HEK293 (cell line): ENCODE results near the gene NKAIN4.

ENCODE experiments used
- CTCF ChIA-PET: fragments of 350-600 bp; formaldehyde crosslinking; extraction: SDS; loops from one replicate; lab custom pipeline; 2021; ENCODE audit warnings: antibody characterized with exemption; lab: Yijun Ruan, JAX
- POLR2A ChIA-PET: fragments of 300-600 bp; formaldehyde crosslinking; extraction: SDS; loops from one replicate; lab custom pipeline; 2020; ENCODE audit warnings: antibody characterized with exemption, inconsistent platforms; lab: Yijun Ruan, JAX
- H3K27ac ChIP-seq: fragments of 200-500 bp; sonication (Bioruptor generic); 2 replicates; pipeline ENCODE4 v1.5.1; 2014; ENCODE audit warnings: low read depth, low read length, control low read depth, inconsistent platforms; ENCODE audit errors: extremely low read depth
- H3K36me3 ChIP-seq, 2 experiments: fragments of 200-500 bp in 1 of 2; sonication (Bioruptor generic) in 1 of 2; 1 replicate in 1 of 2; 2 replicates in 1 of 2; pipeline ENCODE4 v1.5.1; 2014 to 2017; ENCODE audit warnings: inconsistent platforms in 2 of 2, low read length in 2 of 2; ENCODE audit not compliant: control insufficient read depth in 2 of 2, insufficient read depth in 1 of 2
- H3K4me1 ChIP-seq: fragments of 200-500 bp; sonication (Bioruptor generic); 2 replicates; pipeline ENCODE4 v1.5.1; 2014; ENCODE audit warnings: mild to moderate bottlenecking, low read length, inconsistent platforms; ENCODE audit not compliant: control insufficient read depth, insufficient read depth
- H3K4me3 ChIP-seq: 2 replicates; pipeline ENCODE4 v1.5.1; 2011; ENCODE audit warnings: low read depth, mild to moderate bottlenecking, control low read depth, low read length, moderate library complexity
- H3K9me3 ChIP-seq: fragments of 200-500 bp; sonication (Bioruptor generic); 2 replicates; pipeline ENCODE4 v1.5.1; 2014; ENCODE audit warnings: low read depth, low read length, inconsistent platforms; ENCODE audit not compliant: control insufficient read depth, insufficient read depth
- GFI1B ChIP-seq: fragments of 450-650 bp; formaldehyde crosslinking; IDR thresholded peaks from 2 replicates; pipeline ENCODE4 v1.5.1; 2016; ENCODE audit warnings: missing biosample characterization, missing genetic modification characterization
- TSHZ1 ChIP-seq: fragments of 450-650 bp; formaldehyde crosslinking; IDR thresholded peaks from 2 replicates; pipeline ENCODE4 v1.5.1; 2016; ENCODE audit warnings: missing biosample characterization, missing genetic modification characterization, borderline replicate concordance
- ZBTB1 ChIP-seq: fragments of 450-650 bp; formaldehyde crosslinking; IDR thresholded peaks from 2 replicates; pipeline ENCODE4 v1.5.1; 2016; ENCODE audit warnings: missing biosample characterization, missing genetic modification characterization
- ZIC2 ChIP-seq: fragments of 450-650 bp; formaldehyde crosslinking; IDR thresholded peaks from 2 replicates; pipeline ENCODE4 v1.5.1; 2016; ENCODE audit warnings: missing biosample characterization, missing genetic modification characterization
- ZNF175 ChIP-seq: fragments of 450-650 bp; formaldehyde crosslinking; IDR thresholded peaks from 2 replicates; pipeline ENCODE4 v1.5.1; 2016; ENCODE audit warnings: missing biosample characterization, missing genetic modification characterization
- ZNF202 ChIP-seq: fragments of 450-650 bp; formaldehyde crosslinking; IDR thresholded peaks from 2 replicates; pipeline ENCODE4 v1.5.1; 2016; ENCODE audit warnings: missing biosample characterization, missing genetic modification characterization, borderline replicate concordance
- ZNF391 ChIP-seq: fragments of 450-650 bp; formaldehyde crosslinking; IDR thresholded peaks from 2 replicates; pipeline ENCODE4 v1.5.1; 2016; ENCODE audit warnings: low read depth, missing biosample characterization, missing genetic modification characterization, borderline replicate concordance
- ZNF488 ChIP-seq: fragments of 450-650 bp; formaldehyde crosslinking; IDR thresholded peaks from 2 replicates; pipeline ENCODE4 v1.5.1; 2016; ENCODE audit warnings: missing biosample characterization, missing genetic modification characterization
- ZNF514 ChIP-seq: fragments of 450-650 bp; formaldehyde crosslinking; IDR thresholded peaks from 2 replicates; pipeline ENCODE4 v1.5.1; 2016; ENCODE audit warnings: missing biosample characterization, missing genetic modification characterization
- ZNF518A ChIP-seq: fragments of 450-650 bp; formaldehyde crosslinking; conservative IDR thresholded peaks from 2 replicates; pipeline ENCODE4 v1.5.1; 2016; ENCODE audit warnings: low read depth, missing biosample characterization, missing genetic modification characterization
- ZNF596 ChIP-seq: fragments of 450-650 bp; IDR thresholded peaks from 2 replicates; pipeline ENCODE4 v1.5.0; 2018; ENCODE audit warnings: missing biosample characterization, mild to moderate bottlenecking, missing genetic modification characterization, moderate library complexity
- ZNF747 ChIP-seq: fragments of 450-650 bp; formaldehyde crosslinking; IDR thresholded peaks from 2 replicates; pipeline ENCODE4 v1.5.1; 2016; ENCODE audit warnings: missing biosample characterization, missing genetic modification characterization
- ZNF768 ChIP-seq: fragments of 450-650 bp; formaldehyde crosslinking; IDR thresholded peaks from 2 replicates; pipeline ENCODE4 v1.5.1; 2018; ENCODE audit warnings: missing biosample characterization, mild to moderate bottlenecking, missing genetic modification characterization
- TF ChIP-seq, protein P1 (sequence below): fragments of 450-650 bp; formaldehyde crosslinking; IDR thresholded peaks from 2 replicates; pipeline ENCODE4 v1.5.1; 2016; ENCODE audit warnings: missing biosample characterization, missing genetic modification characterization

Gene NKAIN4

DNA sequence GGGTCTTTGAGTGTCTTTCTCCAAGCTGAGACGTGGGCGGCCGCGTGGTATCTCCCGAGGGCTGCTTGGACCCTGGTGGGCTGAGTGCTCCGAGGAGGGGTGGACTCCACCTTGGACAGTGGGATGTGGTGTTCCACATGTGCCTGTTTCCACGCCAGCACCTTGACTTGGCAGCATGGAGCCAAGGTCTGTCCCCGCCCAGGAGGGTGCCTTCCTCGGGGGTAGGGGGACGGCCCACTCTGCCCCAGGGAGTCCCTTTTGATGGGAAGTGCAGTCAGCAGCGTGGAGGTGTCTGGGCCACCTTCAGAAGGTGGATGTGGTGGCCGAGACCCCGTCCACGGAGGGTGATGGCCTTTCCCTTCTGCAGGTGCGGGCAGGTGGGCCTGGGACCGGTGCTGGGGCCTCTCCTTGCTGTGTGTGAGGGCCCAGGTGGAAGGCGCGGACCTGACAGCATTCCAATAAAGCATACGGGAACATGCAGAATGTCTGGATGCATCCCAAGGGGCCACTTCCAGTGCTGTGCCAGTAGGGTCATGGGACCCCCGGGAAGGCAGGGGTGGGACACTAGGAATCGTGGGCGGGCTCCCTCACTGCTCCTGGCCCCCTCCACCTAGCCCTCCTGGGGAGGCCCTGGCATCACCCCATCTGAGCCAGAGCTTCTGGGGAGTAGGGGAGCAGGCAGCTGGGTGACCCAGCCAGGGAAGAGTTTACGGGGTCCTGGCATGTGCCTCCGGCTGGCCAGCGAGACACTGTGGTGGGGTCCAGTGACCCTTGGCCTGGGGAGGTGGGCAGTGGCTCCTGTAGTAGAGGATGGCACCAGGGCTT is 35.3 kb upstream of the NKAIN4 start:
- POLR2A ChIA-PET: interaction anchor here (2.4 kb wide), 1 partner anchor 66 kb away, joined by 6 read pairs; no protein-coding TSS in a partner anchor

DNA sequence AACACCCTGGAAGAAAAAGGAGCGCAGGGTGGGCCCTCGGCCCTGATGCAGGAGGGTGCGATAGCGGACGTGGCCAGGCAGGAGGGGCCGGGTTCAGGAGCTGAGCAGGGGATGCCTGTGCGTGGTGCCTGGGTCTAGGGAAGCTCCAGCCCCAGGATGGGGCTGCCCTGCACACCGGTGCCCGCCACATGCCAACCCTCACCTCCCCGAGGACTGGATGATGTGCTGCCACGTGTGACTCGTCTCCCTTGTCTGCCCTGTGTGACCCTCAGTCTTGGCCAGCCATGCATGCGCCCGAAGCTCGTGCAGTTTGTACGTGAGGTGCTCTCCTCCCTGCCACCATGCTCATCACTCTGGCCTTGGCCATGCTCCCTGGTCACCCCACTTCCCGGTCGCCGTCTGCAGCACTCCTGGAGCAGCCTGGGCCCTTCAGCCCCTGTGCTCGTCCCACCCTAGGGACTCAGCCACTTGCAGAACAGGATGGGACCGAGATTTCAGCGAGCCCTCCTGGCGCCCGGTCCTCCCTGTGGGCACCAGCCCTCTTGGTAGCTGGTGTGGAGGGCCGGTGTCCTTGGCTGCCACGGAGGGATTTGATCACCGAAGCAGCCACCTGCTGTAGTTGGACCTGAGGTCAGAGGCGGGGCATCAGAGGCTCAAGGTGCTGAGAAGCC is 34.5 kb upstream of the NKAIN4 start:
- ChIA-PET POLR2A (no interaction called here), CTCF (interaction anchor here (7.4 kb wide), 1 partner anchor 64 kb away, joined by 85 read pairs; no protein-coding TSS in a partner anchor)
- H3K9me3 ChIP-seq: no peaks in the 10 kb centered on the region
- H3K27ac ChIP-seq: no peak overlapping the region
- H3K36me3 ChIP-seq: peaks cover 0 to 55% of the 10 kb centered on the region in 2 experiments; a peak in 1 of 3 replicates
- no peak overlapping the region for H3K4me3 ChIP-seq
- TF ChIP-seq TSHZ1 (tag by site-specific recombination): no peak
- no peak for TF ChIP-seq ZNF175 (tag by site-specific recombination)
- TF ChIP-seq ZNF202 (tag by site-specific recombination): no peak
- TF ChIP-seq ZNF768: no peak
- no peak for TF ChIP-seq GFI1B (tag by site-specific recombination)
- TF ChIP-seq ZNF514 (tag by site-specific recombination): no peak
- no peak for TF ChIP-seq ZNF518A (tag by site-specific recombination)
- TF ChIP-seq ZNF747: no peak
- TF ChIP-seq ZBTB1: no peak
- no peak for TF ChIP-seq ZNF391
- TF ChIP-seq, protein P1, sequence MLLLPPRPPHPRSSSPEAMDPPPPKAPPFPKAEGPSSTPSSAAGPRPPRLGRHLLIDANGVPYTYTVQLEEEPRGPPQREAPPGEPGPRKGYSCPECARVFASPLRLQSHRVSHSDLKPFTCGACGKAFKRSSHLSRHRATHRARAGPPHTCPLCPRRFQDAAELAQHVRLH (tag by site-specific recombination): no peak
- no peak for TF ChIP-seq ZNF596 (tag by site-specific recombination)
- no peaks in the 10 kb centered on the region for H3K4me1 ChIP-seq

More for the DNA sequence above, 35.3 kb upstream of the NKAIN4 start:
- no peak overlapping the region for H3K4me3 ChIP-seq
- no peaks in the 10 kb centered on the region for H3K9me3 ChIP-seq
- H3K27ac ChIP-seq: no peak overlapping the region
- CTCF ChIA-PET: interaction anchor here (7.4 kb wide), 1 partner anchor 65 kb away, joined by 85 read pairs; no protein-coding TSS in a partner anchor
- no peaks in the 10 kb centered on the region for H3K4me1 ChIP-seq
- peak; percentile 9; the same call in 1 of the 2 replicates for TF ChIP-seq ZIC2 (tag by site-specific recombination)
- no peak for TF ChIP-seq ZNF488 (tag by site-specific recombination)
- TF ChIP-seq, all 188 proteins: peak for 1
- H3K36me3 ChIP-seq: peaks cover 0 to 47% of the 10 kb centered on the region in 2 experiments; a peak in 1 of 3 replicates
